ENCODE measurements around the gene ESPN. TPM values are rescaled to one million over a fixed set of nuclear protein-coding genes. Genes with fewer than 3 reads are reported as not detected.
A peak's percentile ranks its signal among the peaks of the same experiment; 100 is the strongest.

Gene ESPN
- total and polyA plus RNA-seq, 2 of the 8 experiments (the other 6 are each of a cell fraction or from before 2014, with no cell fraction given), result 5.2 to 16.3 TPM

GRCh38 chr1:6393400-6394187 lies 31.0 kb upstream of the ESPN start, which contains the start of gene ACOT7 (continued):
- TF ChIP-seq USF2 (IDR thresholded peaks at IDR 0.05; ENCODE audit: low read length) (peak; percentile 15; the same call in 1 of the 2 replicates), POLR2AphosphoS5 (IDR thresholded peaks at IDR 0.05; ENCODE audit: low read depth, low read length) (peak; percentile 42), CBX8 (IDR thresholded peaks at IDR 0.05; ENCODE audit: borderline replicate concordance, low read depth, low read length) (no peak), MAX (IDR thresholded peaks at IDR 0.05) (peak; percentile 86), E2F6 (IDR thresholded peaks at IDR 0.05) (peak; percentile 10; the same call in 1 of the 2 replicates), CHD2 (IDR thresholded peaks at IDR 0.05; ENCODE audit: low read length) (no peak)

Measured in H1 (cell line).